HEK293 (cell line): ENCODE measurements around the gene TCAP.

Source experiments
- BCL11A ChIP-seq: fragments of 450-650 bp; formaldehyde crosslinking; IDR thresholded peaks from 2 replicates; pipeline ENCODE4 v1.5.1; 2016; ENCODE audit warnings: low read depth, missing biosample characterization, missing genetic modification characterization
- FEZF1 ChIP-seq: fragments of 450-650 bp; formaldehyde crosslinking; IDR thresholded peaks from 2 replicates; pipeline ENCODE4 v1.5.1; 2016; ENCODE audit warnings: missing biosample characterization, missing genetic modification characterization
- KLF7 ChIP-seq: fragments of 450-650 bp; formaldehyde crosslinking; IDR thresholded peaks from 2 replicates; pipeline ENCODE4 v1.5.1; 2016; ENCODE audit warnings: missing biosample characterization, missing genetic modification characterization, borderline replicate concordance
- YY1 ChIP-seq: fragments of 450-650 bp; formaldehyde crosslinking; IDR thresholded peaks from 2 replicates; pipeline ENCODE4 v1.5.1; 2018; ENCODE audit warnings: missing biosample characterization, missing genetic modification characterization
- ZFP41 ChIP-seq: fragments of 450-650 bp; formaldehyde crosslinking; IDR thresholded peaks from 2 replicates; pipeline ENCODE4 v1.5.1; 2016; ENCODE audit warnings: missing biosample characterization, missing genetic modification characterization, borderline replicate concordance
- ZNF10 ChIP-seq: fragments of 450-650 bp; formaldehyde crosslinking; IDR thresholded peaks from 2 replicates; pipeline ENCODE4 v1.5.1; 2017; ENCODE audit warnings: missing biosample characterization, missing genetic modification characterization
- ZNF416 ChIP-seq: fragments of 450-650 bp; formaldehyde crosslinking; IDR thresholded peaks from 2 replicates; pipeline ENCODE4 v1.5.1; 2016; ENCODE audit warnings: missing biosample characterization, missing genetic modification characterization
- ZNF747 ChIP-seq: fragments of 450-650 bp; formaldehyde crosslinking; IDR thresholded peaks from 2 replicates; pipeline ENCODE4 v1.5.1; 2016; ENCODE audit warnings: missing biosample characterization, missing genetic modification characterization
- ZNF76 ChIP-seq: fragments of 450-650 bp; formaldehyde crosslinking; IDR thresholded peaks from 2 replicates; pipeline ENCODE4; 2016; ENCODE audit warnings: low read depth, missing biosample characterization, missing genetic modification characterization, borderline replicate concordance
- TF ChIP-seq, protein P1 (sequence below): fragments of 450-650 bp; formaldehyde crosslinking; IDR thresholded peaks from 2 replicates; pipeline ENCODE4 v1.5.1; 2016; ENCODE audit warnings: missing biosample characterization, missing genetic modification characterization
- TF ChIP-seq, protein P2 (sequence below): fragments of 450-650 bp; formaldehyde crosslinking; IDR thresholded peaks from 2 replicates; pipeline ENCODE4 v1.5.1; 2016; ENCODE audit warnings: missing biosample characterization, missing genetic modification characterization

DNA sequence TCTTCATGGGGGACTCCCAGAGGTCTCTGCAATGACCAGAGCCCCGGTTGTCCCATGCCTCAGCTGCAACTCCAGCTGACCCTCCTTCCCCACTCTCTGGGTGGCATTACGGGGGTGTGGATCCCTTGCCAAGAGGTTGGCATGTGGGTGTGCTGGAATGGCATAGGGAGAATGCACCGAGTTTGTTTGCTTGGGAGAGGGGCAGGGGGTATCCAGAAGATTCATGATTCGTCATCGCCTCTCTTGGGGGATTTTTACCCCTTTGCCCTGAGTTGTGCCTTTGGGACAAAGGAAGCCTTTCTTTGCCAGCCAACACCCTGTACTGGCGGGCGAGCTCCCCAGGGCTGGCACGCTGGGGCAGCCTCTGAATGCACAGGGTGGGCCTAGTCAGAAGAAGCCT, 41.2 kb downstream of the TCAP start:
- no peak for TF ChIP-seq ZNF416 (tag by site-specific recombination)
- no peak for TF ChIP-seq BCL11A
- TF ChIP-seq, protein P1, sequence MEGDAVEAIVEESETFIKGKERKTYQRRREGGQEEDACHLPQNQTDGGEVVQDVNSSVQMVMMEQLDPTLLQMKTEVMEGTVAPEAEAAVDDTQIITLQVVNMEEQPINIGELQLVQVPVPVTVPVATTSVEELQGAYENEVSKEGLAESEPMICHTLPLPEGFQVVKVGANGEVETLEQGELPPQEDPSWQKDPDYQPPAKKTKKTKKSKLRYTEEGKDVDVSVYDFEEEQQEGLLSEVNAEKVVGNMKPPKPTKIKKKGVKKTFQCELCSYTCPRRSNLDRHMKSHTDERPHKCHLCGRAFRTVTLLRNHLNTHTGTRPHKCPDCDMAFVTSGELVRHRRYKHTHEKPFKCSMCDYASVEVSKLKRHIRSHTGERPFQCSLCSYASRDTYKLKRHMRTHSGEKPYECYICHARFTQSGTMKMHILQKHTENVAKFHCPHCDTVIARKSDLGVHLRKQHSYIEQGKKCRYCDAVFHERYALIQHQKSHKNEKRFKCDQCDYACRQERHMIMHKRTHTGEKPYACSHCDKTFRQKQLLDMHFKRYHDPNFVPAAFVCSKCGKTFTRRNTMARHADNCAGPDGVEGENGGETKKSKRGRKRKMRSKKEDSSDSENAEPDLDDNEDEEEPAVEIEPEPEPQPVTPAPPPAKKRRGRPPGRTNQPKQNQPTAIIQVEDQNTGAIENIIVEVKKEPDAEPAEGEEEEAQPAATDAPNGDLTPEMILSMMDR (tag by site-specific recombination): no peak
- no peak for TF ChIP-seq ZNF10 (tag by site-specific recombination)
- TF ChIP-seq KLF7 (tag by site-specific recombination): no peak
- TF ChIP-seq ZNF76: no peak
- no peak for TF ChIP-seq ZNF747 (tag by site-specific recombination)
- TF ChIP-seq, protein P2, sequence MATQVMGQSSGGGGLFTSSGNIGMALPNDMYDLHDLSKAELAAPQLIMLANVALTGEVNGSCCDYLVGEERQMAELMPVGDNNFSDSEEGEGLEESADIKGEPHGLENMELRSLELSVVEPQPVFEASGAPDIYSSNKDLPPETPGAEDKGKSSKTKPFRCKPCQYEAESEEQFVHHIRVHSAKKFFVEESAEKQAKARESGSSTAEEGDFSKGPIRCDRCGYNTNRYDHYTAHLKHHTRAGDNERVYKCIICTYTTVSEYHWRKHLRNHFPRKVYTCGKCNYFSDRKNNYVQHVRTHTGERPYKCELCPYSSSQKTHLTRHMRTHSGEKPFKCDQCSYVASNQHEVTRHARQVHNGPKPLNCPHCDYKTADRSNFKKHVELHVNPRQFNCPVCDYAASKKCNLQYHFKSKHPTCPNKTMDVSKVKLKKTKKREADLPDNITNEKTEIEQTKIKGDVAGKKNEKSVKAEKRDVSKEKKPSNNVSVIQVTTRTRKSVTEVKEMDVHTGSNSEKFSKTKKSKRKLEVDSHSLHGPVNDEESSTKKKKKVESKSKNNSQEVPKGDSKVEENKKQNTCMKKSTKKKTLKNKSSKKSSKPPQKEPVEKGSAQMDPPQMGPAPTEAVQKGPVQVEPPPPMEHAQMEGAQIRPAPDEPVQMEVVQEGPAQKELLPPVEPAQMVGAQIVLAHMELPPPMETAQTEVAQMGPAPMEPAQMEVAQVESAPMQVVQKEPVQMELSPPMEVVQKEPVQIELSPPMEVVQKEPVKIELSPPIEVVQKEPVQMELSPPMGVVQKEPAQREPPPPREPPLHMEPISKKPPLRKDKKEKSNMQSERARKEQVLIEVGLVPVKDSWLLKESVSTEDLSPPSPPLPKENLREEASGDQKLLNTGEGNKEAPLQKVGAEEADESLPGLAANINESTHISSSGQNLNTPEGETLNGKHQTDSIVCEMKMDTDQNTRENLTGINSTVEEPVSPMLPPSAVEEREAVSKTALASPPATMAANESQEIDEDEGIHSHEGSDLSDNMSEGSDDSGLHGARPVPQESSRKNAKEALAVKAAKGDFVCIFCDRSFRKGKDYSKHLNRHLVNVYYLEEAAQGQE (tag by site-specific recombination): no peak
- TF ChIP-seq YY1: no peak
- no peak for TF ChIP-seq ZFP41 (tag by site-specific recombination)
- no peak for TF ChIP-seq FEZF1
